ENCODE data around the gene GJA8. TPM values are rescaled to one million over a fixed set of nuclear protein-coding genes. Genes with fewer than 3 reads are reported as not detected.
"Not testable (repeated sequence)": the region's sequence is repeated elsewhere in the genome, so short reads cannot be mapped to it uniquely, and the experiment has no call there.

GJA8 gene
- total RNA-seq, 1 donor = not detected

- TF ChIP-seq CTCF (IDR thresholded peaks at IDR 0.05; ENCODE audit: insufficient read depth, low read length) = no peak
- no peak for DNase-seq (ENCODE audit: low read depth)
- no peak overlapping the region for H3K4me3 ChIP-seq (ENCODE audit: low read depth, low read length)
Observed at GRCh38 chr1:147924813-147925212, 22.2 kb downstream of the GJA8 start.

GRCh38 chr1:147927215-147927614 is 24.6 kb downstream of the GJA8 start:
- not testable (repeated sequence) for DNase-seq (ENCODE audit: low read depth); H3K4me3 ChIP-seq (ENCODE audit: low read depth, low read length)

- DNase-seq (ENCODE audit: low read depth); H3K4me3 ChIP-seq (ENCODE audit: low read depth, low read length): not testable (repeated sequence)
Observed at GRCh38 chr1:147927689-147928088, 25.1 kb downstream of the GJA8 start.

- DNase-seq (ENCODE audit: low read depth) = peak; percentile 77
- peak within 1 kb of the TSS; percentile 73 for H3K4me3 ChIP-seq (ENCODE audit: low read depth, low read length)
Observed at GRCh38 chr1:147928236-147929132, 25.9 kb downstream of the GJA8 start, which contains the start of gene GPR89B. TSS of gene GPR89B (plus strand) at chr1:147928420. CDS start at chr1:147928537, 117 bp downstream.

- not testable (repeated sequence) for H3K4me3 ChIP-seq (ENCODE audit: low read depth, low read length); DNase-seq (ENCODE audit: low read depth)
Observed at GRCh38 chr1:147931137-147931536, 28.5 kb downstream of the GJA8 start.

- DNase-seq (ENCODE audit: low read depth); H3K4me3 ChIP-seq (ENCODE audit: low read depth, low read length): not testable (repeated sequence)
Observed at GRCh38 chr1:147935296-147935695, 32.7 kb downstream of the GJA8 start.

- not testable (repeated sequence) for H3K4me3 ChIP-seq (ENCODE audit: low read depth, low read length); DNase-seq (ENCODE audit: low read depth)
Observed at GRCh38 chr1:147940456-147940855, 37.9 kb downstream of the GJA8 start.

- not testable (repeated sequence) for H3K4me3 ChIP-seq (ENCODE audit: low read depth, low read length); DNase-seq (ENCODE audit: low read depth)
Observed at GRCh38 chr1:147942563-147942962, 40.0 kb downstream of the GJA8 start.

GRCh38 chr1:147949517-147949916 is 46.9 kb downstream of the GJA8 start:
- not testable (repeated sequence) for DNase-seq (ENCODE audit: low read depth)

More at GRCh38 chr1:147949517-147949916, 46.9 kb downstream of the GJA8 start:
- H3K4me3 ChIP-seq (ENCODE audit: low read depth, low read length) = not testable (repeated sequence)

Other genes starting within 250 kb of the GJA8 start
- 2.9 and 3.5 TPM in 2 replicates for gene ACP6, start 232.3 kb upstream of the GJA8 start, total RNA-seq (ENCODE audit: low replicate concordance)
- 0.74 TPM in 1 of 2 replicates, not detected in the other for gene GJA5, start 142.2 kb upstream of the GJA8 start, total RNA-seq (ENCODE audit: low replicate concordance)
- 10.6 and 14.5 TPM in 2 replicates for gene GPR89B, start 25.6 kb downstream of the GJA8 start, total RNA-seq (ENCODE audit: low replicate concordance)
- 4.2 and 7.7 TPM in 2 replicates for gene NBPF11, start 249.5 kb downstream of the GJA8 start, total RNA-seq (ENCODE audit: low replicate concordance)